Fibroblast of mammary gland (primary cell): ENCODE results near the gene CCND3.

Experiments used
- DNase-seq: peaks from one replicate; pipeline ENCODE4 v3.0.0-alpha.2; 2010; ENCODE audit warnings: low read depth
- H3K4me3 ChIP-seq: 2 replicates; pipeline ENCODE4 v1.5.1; 2011; ENCODE audit warnings: low read depth, mild to moderate bottlenecking, low read length, moderate library complexity; ENCODE audit not compliant: control insufficient read depth
- CTCF ChIP-seq: conservative IDR thresholded peaks from 2 replicates; pipeline ENCODE4 v1.5.1; 2011; ENCODE audit warnings: low read depth, low read length, inconsistent platforms; ENCODE audit not compliant: control insufficient read depth, insufficient read depth

Gene CCND3

DNA sequence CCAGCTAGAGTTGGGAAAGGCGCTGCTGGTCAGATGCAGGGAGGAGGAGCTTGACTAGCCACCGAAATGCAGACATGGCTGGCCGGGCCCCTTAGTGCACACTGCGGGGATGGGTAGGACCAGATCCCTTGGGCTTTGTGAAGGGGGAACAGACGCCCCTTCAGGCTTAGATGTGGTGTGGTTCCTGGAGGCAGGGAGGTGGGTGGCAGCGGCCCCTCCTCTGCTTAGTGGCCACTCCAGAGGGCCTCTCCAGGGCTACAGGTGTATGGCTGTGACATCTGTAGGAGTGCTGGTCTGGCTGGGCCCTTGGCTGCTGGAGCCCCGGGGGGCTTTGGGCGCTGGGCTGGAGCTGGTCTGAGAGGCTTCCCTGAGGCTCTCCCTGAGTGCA, 5.9 kb downstream of the CCND3 start:
- H3K4me3 ChIP-seq, result no peak overlapping the region
- no peak for DNase-seq
- TF ChIP-seq CTCF, result no peak

DNA sequence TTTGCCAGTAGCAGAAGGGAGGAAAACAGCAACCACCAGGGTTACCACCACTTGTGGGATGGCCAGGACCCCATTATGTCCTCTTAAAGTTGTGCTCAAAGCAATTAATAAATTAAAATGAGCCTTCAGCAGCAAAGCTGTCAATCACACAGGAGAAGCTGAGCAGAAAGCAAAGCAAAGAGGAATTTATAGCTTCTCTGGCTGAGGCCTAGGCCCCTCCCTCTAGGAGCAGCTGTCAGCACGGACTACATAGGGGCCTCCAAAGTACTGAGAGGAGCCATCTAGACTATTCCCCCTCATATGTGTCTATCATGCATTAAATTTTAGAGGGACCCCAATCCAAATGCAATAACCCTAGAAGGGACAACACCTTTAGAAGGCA, 6.4 kb downstream of the CCND3 start:
- DNase-seq, result no peak
- no peak overlapping the region for H3K4me3 ChIP-seq
- no peak for TF ChIP-seq CTCF

- no peak for TF ChIP-seq CTCF
- DNase-seq, result no peak
- no peak overlapping the region for H3K4me3 ChIP-seq
Measured at GRCh38 chr6:41934278-41935192, 7.1 kb downstream of the CCND3 start.

GRCh38 chr6:41932378-41932777, 9.2 kb downstream of the CCND3 start:
- TF ChIP-seq CTCF, result no peak
- H3K4me3 ChIP-seq, result no peak overlapping the region
- DNase-seq, result no peak

DNA sequence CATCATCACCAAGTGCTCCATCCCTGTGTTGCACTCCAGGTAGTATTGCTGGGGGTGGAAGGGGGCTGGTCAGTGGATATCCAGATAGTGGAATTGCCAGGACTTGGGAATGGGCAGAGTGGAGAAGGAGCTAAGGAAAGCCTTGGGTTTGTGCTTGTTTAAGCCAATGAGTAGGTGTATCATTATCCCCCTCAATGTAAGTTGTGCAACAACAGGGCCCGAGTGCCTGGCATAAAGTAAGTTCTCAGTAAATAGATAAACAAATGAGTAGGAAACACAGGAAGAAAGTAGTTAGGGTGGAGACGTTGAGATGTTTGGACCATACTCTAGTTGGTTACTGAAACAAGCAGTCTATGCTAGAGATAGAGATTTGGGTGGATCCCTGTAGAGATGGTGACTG, 9.8 kb downstream of the CCND3 start:
- no peak overlapping the region for H3K4me3 ChIP-seq
- TF ChIP-seq CTCF, result no peak
- no peak for DNase-seq

- no peak for TF ChIP-seq CTCF
- no peak for DNase-seq
- H3K4me3 ChIP-seq, result no peak overlapping the region
Measured at GRCh38 chr6:41929924-41930323, 11.7 kb downstream of the CCND3 start.

- no peak for TF ChIP-seq CTCF
- H3K4me3 ChIP-seq, result no peak overlapping the region
- DNase-seq, result no peak
Measured at GRCh38 chr6:41927253-41927652, 14.4 kb downstream of the CCND3 start.
